NOMO-1 (cell line): ENCODE measurements around the gene STK4.
A peak's percentile ranks its signal among the peaks of the same experiment; 100 is the strongest.
"Not testable (repeated sequence)": the region's sequence is repeated elsewhere in the genome, so short reads cannot be mapped to it uniquely, and the experiment has no call there.

Experiments used
- DNase-seq, 2 experiments: peaks; one replicate each; lab custom pipeline; 2025; ENCODE audit not compliant: unreplicated experiment in 2 of 2; lab: John Stamatoyannopoulos, UW

The STK4 gene

GRCh38 chr20:45051204-45052060 is 85.1 kb downstream of the STK4 start:
- peak in 1 of 2 experiments; percentile 60 for DNase-seq

GRCh38 chr20:45052698-45053429 is 86.6 kb downstream of the STK4 start:
- peak; percentile 50 to 88 for DNase-seq

- no peak for DNase-seq
Observed at GRCh38 chr20:45053430-45054351, 87.4 kb downstream of the STK4 start.

- DNase-seq: no peak
Observed at GRCh38 chr20:45055056-45055455, 88.7 kb downstream of the STK4 start.

GRCh38 chr20:45056473-45057173 is 90.3 kb downstream of the STK4 start:
- no peak for DNase-seq

GRCh38 chr20:45058168-45058850 is 92.0 kb downstream of the STK4 start:
- no peak for DNase-seq

GRCh38 chr20:45059022-45059728 is 92.9 kb downstream of the STK4 start:
- no peak for DNase-seq

- DNase-seq: no peak
Observed at GRCh38 chr20:45060294-45060693, 94.0 kb downstream of the STK4 start.

GRCh38 chr20:45061244-45061643 is 94.9 kb downstream of the STK4 start:
- no peak for DNase-seq

GRCh38 chr20:45063107-45063506 is 96.8 kb downstream of the STK4 start:
- DNase-seq: not testable (repeated sequence)

GRCh38 chr20:45064812-45065211 is 98.5 kb downstream of the STK4 start:
- no peak for DNase-seq

GRCh38 chr20:45066372-45066771 is 100.1 kb downstream of the STK4 start:
- no peak for DNase-seq

GRCh38 chr20:45067087-45067486 is 100.8 kb downstream of the STK4 start:
- DNase-seq: no peak

GRCh38 chr20:45067558-45067957 is 101.2 kb downstream of the STK4 start:
- no peak for DNase-seq

- no peak for DNase-seq
Observed at GRCh38 chr20:45069261-45069660, 102.9 kb downstream of the STK4 start.

- DNase-seq: no peak
Observed at GRCh38 chr20:45070932-45071632, 104.8 kb downstream of the STK4 start.

GRCh38 chr20:45072066-45072465 is 105.8 kb downstream of the STK4 start:
- DNase-seq: no peak

GRCh38 chr20:45073221-45073620 is 106.9 kb downstream of the STK4 start:
- DNase-seq: no peak

GRCh38 chr20:45077559-45077958 is 111.2 kb downstream of the STK4 start:
- DNase-seq: no peak
